SK-N-SH (cell line): ENCODE results near the gene HNRNPH3.

Experiments used
- TAF1 ChIP-seq: IDR thresholded peaks from 2 replicates; pipeline ENCODE4 v1.6.1; 2012; ENCODE audit warnings: low read depth, mild to moderate bottlenecking, low read length, moderate library complexity, borderline replicate concordance
- TF ChIP-seq, protein P1 (sequence below): fragments of 150-350 bp; IDR thresholded peaks from 2 replicates; pipeline ENCODE4 v1.6.1; 2016; ENCODE audit warnings: mild to moderate bottlenecking, low read depth, low read length

DNA sequence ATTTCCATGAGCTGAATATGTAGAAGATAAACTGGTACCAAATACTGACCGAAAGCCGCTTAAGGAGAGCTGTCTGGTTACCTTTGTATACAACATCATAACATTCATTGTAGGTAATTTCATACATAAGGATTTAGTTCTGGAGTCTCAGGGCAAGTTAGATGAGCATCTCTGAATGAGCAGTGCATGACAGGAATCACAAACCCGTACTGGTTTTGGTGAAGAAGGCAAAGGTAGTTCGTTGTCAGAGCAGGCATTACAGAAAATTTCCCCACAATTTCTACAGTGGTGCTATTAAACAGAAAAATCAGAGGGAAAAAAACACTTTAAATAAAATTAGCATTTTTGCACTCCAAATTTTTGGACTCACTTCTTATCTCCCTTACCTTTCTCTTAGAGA is 13.8 kb downstream of the HNRNPH3 start:
- TF ChIP-seq TAF1, result no peak
- TF ChIP-seq, protein P1, sequence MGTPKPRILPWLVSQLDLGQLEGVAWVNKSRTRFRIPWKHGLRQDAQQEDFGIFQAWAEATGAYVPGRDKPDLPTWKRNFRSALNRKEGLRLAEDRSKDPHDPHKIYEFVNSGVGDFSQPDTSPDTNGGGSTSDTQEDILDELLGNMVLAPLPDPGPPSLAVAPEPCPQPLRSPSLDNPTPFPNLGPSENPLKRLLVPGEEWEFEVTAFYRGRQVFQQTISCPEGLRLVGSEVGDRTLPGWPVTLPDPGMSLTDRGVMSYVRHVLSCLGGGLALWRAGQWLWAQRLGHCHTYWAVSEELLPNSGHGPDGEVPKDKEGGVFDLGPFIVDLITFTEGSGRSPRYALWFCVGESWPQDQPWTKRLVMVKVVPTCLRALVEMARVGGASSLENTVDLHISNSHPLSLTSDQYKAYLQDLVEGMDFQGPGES, result no peak
